ENCODE data around the gene PRKCA. TPM values are rescaled to one million over a fixed set of nuclear protein-coding genes. Genes with fewer than 3 reads are reported as not detected.
A peak's percentile ranks its signal among the peaks of the same experiment; 100 is the strongest.

Gene PRKCA
- total and polyA plus RNA-seq, 4 experiments from 2014 or later, result 1.1 to 107 (median 56.1) TPM

DNA sequence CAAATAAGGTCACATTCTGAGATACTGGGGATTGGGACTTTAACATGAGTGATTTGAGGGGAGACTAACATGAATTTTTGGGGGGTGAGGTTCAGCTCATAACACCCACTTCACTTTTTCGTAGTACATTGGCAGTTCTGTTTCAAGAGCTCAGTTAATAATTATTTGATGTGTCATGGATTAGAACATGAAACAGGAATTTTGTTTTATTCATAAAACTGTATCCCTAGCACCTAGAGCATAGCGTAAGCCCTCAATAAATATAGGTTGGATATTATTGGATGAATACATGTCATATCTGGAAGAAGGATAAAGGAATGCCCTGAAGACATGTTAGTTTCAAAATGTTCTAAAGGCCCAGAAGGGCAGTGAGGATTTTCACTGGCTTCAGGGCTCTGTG, 119.8 kb downstream of the PRKCA start:
- H3K4me3 Mint-ChIP-seq, result no peak overlapping the region
- Histone ChIP-seq H3K4me1 (ENCODE audit: insufficient read depth, low read length) (peaks cover 16% of the 10 kb centered on the region), H3K27ac (ENCODE audit: low read depth, low read length) (no peak overlapping the region), H3K27me3 (ENCODE audit: insufficient read depth, low read length) (no peaks in the 10 kb centered on the region), H3K36me3 (ENCODE audit: insufficient read depth, low read length) (no peaks in the 10 kb centered on the region), H3K9me3 (ENCODE audit: control insufficient read depth in 1 of 2, low read length in 2 of 2) (no peaks in the 10 kb centered on the region), H3K4me3 (ENCODE audit: low read length in 2 of 2) (no peak overlapping the region)
- intact Hi-C loops (cut with micrococcal nuclease), result loop anchor here (10.0 kb wide), 1 partner anchor 253 kb away; no protein-coding TSS in a partner anchor
- H3K9me3 Mint-ChIP-seq, result no peaks in the 10 kb centered on the region
- peak overlapping the region in 4 of 7 donors; percentile 3 to 57 (median 10) for H3K27ac Mint-ChIP-seq
- peaks cover 41 to 71% (median 53%) of the 10 kb centered on the region in 4 donors for H3K4me1 Mint-ChIP-seq
- H3K36me3 Mint-ChIP-seq, result peaks cover 0 to 2% of the 10 kb centered on the region in 2 donors
- H3K27me3 Mint-ChIP-seq, result no peaks in the 10 kb centered on the region
- POLR2A ChIA-PET (ENCODE audit: partially characterized antibody), result no interaction called here
- CTCF ChIA-PET (ENCODE audit: partially characterized antibody), result interaction anchor here (0.9 to 1.0 kb wide), 2 partner anchors 16 to 18 kb away, joined by 3 read pairs; no protein-coding TSS in a partner anchor
- no peak for DNase-seq

DNA sequence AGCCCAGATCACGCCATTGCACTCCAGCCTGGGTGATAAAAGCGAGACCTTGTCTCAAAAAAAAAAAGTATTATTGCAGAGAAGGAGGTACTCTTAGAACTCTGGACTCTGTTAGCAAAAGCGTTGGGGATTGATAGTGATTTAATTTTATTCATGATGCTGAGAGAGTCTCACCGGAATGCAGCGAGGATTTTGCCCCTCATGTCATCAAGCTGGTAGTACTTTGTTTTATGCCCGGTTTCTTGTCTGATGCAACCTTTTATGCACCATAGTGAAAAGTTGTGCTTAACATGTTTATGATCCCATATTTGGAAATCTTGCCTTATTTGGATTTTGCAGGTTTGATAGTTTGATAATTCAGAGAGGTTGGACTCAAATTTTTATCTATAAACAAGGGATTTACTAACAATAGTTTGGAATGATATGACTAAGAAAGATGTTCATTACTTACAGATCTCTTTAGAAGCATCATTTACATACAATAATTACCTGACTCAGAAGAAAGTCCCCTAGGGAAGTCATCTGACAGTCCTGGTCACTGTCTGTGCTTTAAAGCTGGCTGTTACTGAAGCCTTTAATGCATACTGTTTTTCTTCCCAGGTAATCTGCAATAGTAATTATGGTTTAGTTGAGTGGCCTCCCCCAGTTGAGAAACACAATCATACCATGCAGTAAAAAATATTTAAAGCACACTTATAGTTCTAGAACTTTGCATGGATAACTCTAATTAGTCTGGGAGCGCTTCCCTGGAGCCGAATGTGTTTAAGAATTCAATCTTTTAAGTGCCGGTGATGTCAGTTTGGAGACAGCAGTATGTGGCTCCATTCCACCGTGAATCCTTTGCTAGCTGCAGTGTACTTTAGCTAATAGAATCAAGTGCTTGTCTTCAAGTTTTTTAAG, 120.9 kb downstream of the PRKCA start:
- no peaks in the 10 kb centered on the region for H3K36me3 ChIP-seq (ENCODE audit: insufficient read depth, low read length)
- Mint-ChIP-seq H3K36me3 (peaks cover 0 to 2% of the 10 kb centered on the region in 2 donors), H3K4me1 (peaks cover 38 to 72% (median 52%) of the 10 kb centered on the region in 4 donors), H3K4me3 (no peak overlapping the region), H3K9me3 (no peaks in the 10 kb centered on the region), H3K27me3 (no peaks in the 10 kb centered on the region), H3K27ac (peak overlapping the region; percentile 1 to 69 (median 37))
- ChIA-PET CTCF (ENCODE audit: partially characterized antibody) (interaction anchor here (1.1 to 1.8 kb wide), 4 partner anchors 8 to 222 kb away, joined by 3 to 6 read pairs (median 4); no protein-coding TSS in a partner anchor), POLR2A (ENCODE audit: partially characterized antibody) (interaction anchor here (1.0 kb wide), 1 partner anchor 120 kb away, joined by 3 read pairs; no protein-coding TSS in a partner anchor)
- intact Hi-C loops (cut with micrococcal nuclease), result loop anchor here (10.0 kb wide), 1 partner anchor 251 kb away; no protein-coding TSS in a partner anchor
- H3K4me3 ChIP-seq (ENCODE audit: low read length in 2 of 2), result no peak overlapping the region
- no peak overlapping the region for H3K27ac ChIP-seq (ENCODE audit: low read depth, low read length)
- no peaks in the 10 kb centered on the region for H3K9me3 ChIP-seq (ENCODE audit: control insufficient read depth in 1 of 2, low read length in 2 of 2)
- no peak for DNase-seq
- H3K4me1 ChIP-seq (ENCODE audit: insufficient read depth, low read length), result peaks cover 12% of the 10 kb centered on the region
- no peaks in the 10 kb centered on the region for H3K27me3 ChIP-seq (ENCODE audit: insufficient read depth, low read length)

- no peak overlapping the region for H3K27ac ChIP-seq (ENCODE audit: low read depth, low read length)
- CTCF ChIA-PET (ENCODE audit: partially characterized antibody), result interaction anchor here (0.9 to 2.1 kb wide), 4 partner anchors 15 to 170 kb away, joined by 3 to 12 read pairs (median 5); no protein-coding TSS in a partner anchor
- intact Hi-C loops (cut with micrococcal nuclease), result loop anchor here (1.0 to 10.0 kb wide), 7 partner anchors 124 to 481 kb away; partner anchors contain the start of gene PRKCA
These were observed 123.5 kb downstream of the PRKCA start for GRCh38 chr17:66425756-66426396.

DNA sequence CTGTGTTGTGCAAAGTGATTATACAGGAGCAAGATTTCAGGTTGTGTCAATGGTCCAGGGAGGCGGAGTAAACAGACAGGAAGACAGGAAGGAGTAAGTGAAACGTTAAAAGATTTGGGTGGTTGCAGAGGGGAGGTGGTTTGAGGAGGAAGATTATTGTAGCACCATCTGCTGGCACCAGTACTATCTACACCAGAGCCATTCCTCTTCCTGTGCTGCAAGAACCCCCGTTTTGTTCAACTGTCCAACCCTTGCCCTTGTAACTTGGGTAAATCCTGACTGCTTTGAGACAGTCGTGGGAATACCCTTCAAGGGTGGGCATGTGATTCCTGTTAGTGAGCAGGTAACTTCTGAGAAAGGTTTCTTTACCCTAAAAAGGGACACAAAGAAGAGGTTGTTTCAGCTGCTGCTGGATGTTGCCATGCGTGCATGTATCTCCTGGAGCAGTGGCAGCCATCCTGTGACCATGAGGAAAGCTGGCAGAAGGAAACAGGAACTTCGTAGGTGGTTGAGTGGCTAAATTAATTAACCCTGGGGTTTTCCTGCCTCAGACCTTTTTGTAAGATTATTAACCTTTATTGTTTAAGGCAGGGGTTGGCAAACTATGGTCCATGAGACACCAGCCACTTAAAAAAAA, 124.1 kb downstream of the PRKCA start:
- CTCF ChIA-PET (ENCODE audit: partially characterized antibody), result interaction anchor here (0.6 to 2.1 kb wide), 12 partner anchors 14 to 226 kb away, joined by 3 to 12 read pairs (median 3); no protein-coding TSS in a partner anchor
- no peak overlapping the region for H3K27ac ChIP-seq (ENCODE audit: low read depth, low read length)

More at GRCh38 chr17:66425756-66426396, 123.5 kb downstream of the PRKCA start:
- Mint-ChIP-seq H3K27ac (peak overlapping the region; percentile 45 to 91 (median 87)), H3K36me3 (peaks cover 0 to 2% of the 10 kb centered on the region in 2 donors), H3K4me3 (peak overlapping the region; percentile 45 to 86 (median 64)), H3K27me3 (no peaks in the 10 kb centered on the region), H3K4me1 (peaks cover 40 to 83% (median 62%) of the 10 kb centered on the region in 4 donors), H3K9me3 (no peaks in the 10 kb centered on the region)
- H3K4me1 ChIP-seq (ENCODE audit: insufficient read depth, low read length), result peaks cover 12% of the 10 kb centered on the region
- POLR2A ChIA-PET (ENCODE audit: partially characterized antibody), result interaction anchor here (0.9 to 1.1 kb wide), 2 partner anchors 90 to 171 kb away, joined by 3 to 4 read pairs; no protein-coding TSS in a partner anchor
- H3K27me3 ChIP-seq (ENCODE audit: insufficient read depth, low read length), result no peaks in the 10 kb centered on the region
- no peaks in the 10 kb centered on the region for H3K36me3 ChIP-seq (ENCODE audit: insufficient read depth, low read length)
- DNase-seq, result no peak
- H3K9me3 ChIP-seq (ENCODE audit: control insufficient read depth in 1 of 2, low read length in 2 of 2), result no peaks in the 10 kb centered on the region
- no peak overlapping the region for H3K4me3 ChIP-seq (ENCODE audit: low read length in 2 of 2)

DNA sequence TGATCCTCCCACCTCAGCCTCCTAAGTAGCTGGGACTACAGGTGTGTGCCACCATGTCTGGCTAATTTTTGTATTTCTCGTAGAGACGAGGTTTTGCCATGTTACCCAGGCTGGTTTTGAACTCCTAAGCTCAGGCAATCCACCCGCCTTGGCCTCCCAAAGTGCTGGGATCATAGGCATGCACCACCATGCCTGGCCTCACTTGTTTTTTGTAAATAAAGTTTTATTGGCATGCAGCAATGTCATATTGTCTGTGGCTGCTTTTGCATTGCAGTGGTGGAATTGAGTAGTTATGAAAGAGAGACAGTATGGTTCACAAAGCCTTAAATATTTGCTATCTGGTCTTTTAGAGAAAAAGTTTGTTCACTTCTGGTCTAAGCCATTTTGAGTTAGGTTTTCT, 124.7 kb downstream of the PRKCA start:
- H3K27ac Mint-ChIP-seq, result no peak overlapping the region
- Histone ChIP-seq H3K4me3 (ENCODE audit: low read length in 2 of 2) (no peak overlapping the region), H3K9me3 (ENCODE audit: control insufficient read depth in 1 of 2, low read length in 2 of 2) (no peaks in the 10 kb centered on the region), H3K27me3 (ENCODE audit: insufficient read depth, low read length) (no peaks in the 10 kb centered on the region), H3K27ac (ENCODE audit: low read depth, low read length) (no peak overlapping the region), H3K36me3 (ENCODE audit: insufficient read depth, low read length) (no peaks in the 10 kb centered on the region), H3K4me1 (ENCODE audit: insufficient read depth, low read length) (peaks cover 22% of the 10 kb centered on the region)
- ChIA-PET CTCF (ENCODE audit: partially characterized antibody) (interaction anchor here (0.6 to 2.1 kb wide), 13 partner anchors 13 to 227 kb away, joined by 3 to 12 read pairs (median 3); no protein-coding TSS in a partner anchor), POLR2A (ENCODE audit: partially characterized antibody) (interaction anchor here (0.9 to 1.1 kb wide), 4 partner anchors 91 to 176 kb away, joined by 3 to 4 read pairs (median 3); no protein-coding TSS in a partner anchor)
- H3K36me3 Mint-ChIP-seq, result peaks cover 0 to 2% of the 10 kb centered on the region in 2 donors
- H3K4me3 Mint-ChIP-seq, result no peak overlapping the region
- H3K27me3 Mint-ChIP-seq, result no peaks in the 10 kb centered on the region
- DNase-seq, result no peak
- intact Hi-C loops (cut with micrococcal nuclease), result loop anchor here (2.0 to 10.0 kb wide), 3 partner anchors 180 to 480 kb away; no protein-coding TSS in a partner anchor
- no peaks in the 10 kb centered on the region for H3K9me3 Mint-ChIP-seq
- H3K4me1 Mint-ChIP-seq, result peaks cover 34 to 83% (median 58%) of the 10 kb centered on the region in 4 donors

More for the DNA sequence above, 124.1 kb downstream of the PRKCA start:
- Histone ChIP-seq H3K4me1 (ENCODE audit: insufficient read depth, low read length) (peaks cover 17% of the 10 kb centered on the region), H3K36me3 (ENCODE audit: insufficient read depth, low read length) (no peaks in the 10 kb centered on the region), H3K9me3 (ENCODE audit: control insufficient read depth in 1 of 2, low read length in 2 of 2) (no peaks in the 10 kb centered on the region), H3K4me3 (ENCODE audit: low read length in 2 of 2) (no peak overlapping the region), H3K27me3 (ENCODE audit: insufficient read depth, low read length) (no peaks in the 10 kb centered on the region)
- H3K27me3 Mint-ChIP-seq, result no peaks in the 10 kb centered on the region
- peak overlapping the region; percentile 45 to 91 (median 87) for H3K27ac Mint-ChIP-seq
- peaks cover 38 to 83% (median 60%) of the 10 kb centered on the region in 4 donors for H3K4me1 Mint-ChIP-seq
- H3K4me3 Mint-ChIP-seq, result peak overlapping the region; percentile 45 to 86 (median 64)
- intact Hi-C loops (cut with micrococcal nuclease), result loop anchor here (1.0 to 10.0 kb wide), 7 partner anchors 124 to 481 kb away; partner anchors contain the start of gene PRKCA
- no peaks in the 10 kb centered on the region for H3K9me3 Mint-ChIP-seq
- peaks cover 0 to 2% of the 10 kb centered on the region in 2 donors for H3K36me3 Mint-ChIP-seq
- POLR2A ChIA-PET (ENCODE audit: partially characterized antibody), result interaction anchor here (0.9 to 1.1 kb wide), 4 partner anchors 91 to 176 kb away, joined by 3 to 4 read pairs (median 3); no protein-coding TSS in a partner anchor
- peak; percentile 59 to 68 (median 62) for DNase-seq

GRCh38 chr17:66429680-66430079, 127.3 kb downstream of the PRKCA start:
- no peaks in the 10 kb centered on the region for H3K9me3 ChIP-seq (ENCODE audit: control insufficient read depth in 1 of 2, low read length in 2 of 2)
- Mint-ChIP-seq H3K9me3 (peaks cover 0 to 2% (median 0%) of the 10 kb centered on the region in 8 donors), H3K4me1 (peaks cover 45 to 87% (median 53%) of the 10 kb centered on the region in 4 donors), H3K36me3 (peaks cover 0 to 2% of the 10 kb centered on the region in 2 donors), H3K27me3 (no peaks in the 10 kb centered on the region), H3K27ac (no peak overlapping the region), H3K4me3 (no peak overlapping the region)
- CTCF ChIA-PET (ENCODE audit: partially characterized antibody), result interaction anchor here (0.9 kb wide), 1 partner anchor 173 kb away, joined by 3 read pairs; no protein-coding TSS in a partner anchor
- POLR2A ChIA-PET (ENCODE audit: partially characterized antibody), result no interaction called here
- H3K4me3 ChIP-seq (ENCODE audit: low read length in 2 of 2), result no peak overlapping the region
- DNase-seq, result no peak
- H3K27me3 ChIP-seq (ENCODE audit: insufficient read depth, low read length), result no peaks in the 10 kb centered on the region
- intact Hi-C loops (cut with micrococcal nuclease), result loop anchor here (5.0 to 10.0 kb wide), 2 partner anchors 245 to 478 kb away; no protein-coding TSS in a partner anchor
- H3K27ac ChIP-seq (ENCODE audit: low read depth, low read length), result no peak overlapping the region
- no peaks in the 10 kb centered on the region for H3K36me3 ChIP-seq (ENCODE audit: insufficient read depth, low read length)
- peaks cover 45% of the 10 kb centered on the region for H3K4me1 ChIP-seq (ENCODE audit: insufficient read depth, low read length)

Measured in CD4-positive, alpha-beta memory T cell (primary cell).